ENCODE results near the gene ZNF268. TPM values are rescaled to one million over a fixed set of nuclear protein-coding genes. Genes with fewer than 3 reads are reported as not detected.
"Not testable (repeated sequence)": the region's sequence is repeated elsewhere in the genome, so short reads cannot be mapped to it uniquely, and the experiment has no call there.

Gene ZNF268
- polyA plus RNA-seq, 6 donors from 2014 or later, result 8.0 to 29.0 (median 18.8) TPM

DNA sequence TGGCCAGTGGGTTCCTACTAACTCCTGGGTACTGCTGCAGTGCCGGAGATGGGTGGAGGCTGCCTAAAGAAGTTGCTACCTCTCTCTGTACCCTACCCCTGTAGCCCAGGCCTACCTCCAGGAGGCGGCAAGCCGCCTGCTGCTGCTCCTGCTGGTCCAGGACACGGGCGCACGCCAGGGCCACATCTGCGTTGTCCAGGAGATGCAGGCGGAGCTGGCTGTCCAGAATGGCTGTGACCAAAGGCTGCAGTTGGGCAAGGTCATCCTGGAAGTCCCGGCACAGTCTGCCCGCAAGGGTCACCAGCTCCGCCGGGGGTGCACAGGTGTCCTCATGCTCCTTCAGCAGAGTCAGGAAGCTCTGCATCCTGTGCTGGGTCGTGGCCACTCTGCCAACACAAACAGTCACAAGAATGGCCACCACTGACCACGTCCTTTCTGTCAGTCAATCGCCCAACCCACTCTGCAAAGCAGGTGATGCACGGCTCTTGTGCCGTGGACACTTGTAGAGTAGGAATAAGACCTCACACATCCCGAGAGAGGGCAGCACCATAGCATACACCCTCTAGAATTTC lies 52.8 kb downstream of the ZNF268 start:
- ATAC-seq (ENCODE audit: low read depth in 2 of 2) (no peak), DNase-seq (no peak)
- peaks cover 0 to 10% (median 0%) of the 10 kb centered on the region in 3 donors for H3K27me3 Mint-ChIP-seq
- peaks cover 6 to 18% (median 15%) of the 10 kb centered on the region in 7 donors for H3K9me3 Mint-ChIP-seq
- peaks cover 0 to 4% (median 0%) of the 10 kb centered on the region in 3 donors for H3K4me1 Mint-ChIP-seq
- H3K4me3 Mint-ChIP-seq, result no peak overlapping the region
- H3K27ac Mint-ChIP-seq, result no peak overlapping the region
- H3K36me3 Mint-ChIP-seq, result peaks cover 0 to 19% of the 10 kb centered on the region in 2 donors

DNA sequence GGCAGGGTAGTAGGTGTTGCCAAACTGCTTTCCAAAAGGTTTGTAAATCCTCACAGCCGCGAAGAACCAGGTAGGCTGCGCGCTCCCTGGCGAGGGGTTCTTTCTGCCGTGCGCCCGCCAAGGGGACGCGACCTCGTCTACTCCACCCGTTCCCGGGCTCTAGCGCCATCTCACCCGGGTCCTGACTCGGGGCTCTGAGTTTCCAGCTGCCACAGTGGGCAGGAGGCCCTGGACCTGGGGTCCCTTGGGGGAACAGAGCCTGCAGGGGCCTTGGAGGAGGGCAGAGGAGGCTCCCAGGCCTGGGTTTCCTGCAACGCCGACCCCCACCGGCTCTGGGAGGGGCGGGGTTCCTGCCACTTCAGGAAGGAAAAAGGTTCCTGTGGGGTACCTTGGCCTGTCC lies 53.7 kb downstream of the ZNF268 start:
- no peak for ATAC-seq (ENCODE audit: low read depth in 2 of 2)
- peaks cover 0 to 4% (median 0%) of the 10 kb centered on the region in 3 donors for H3K4me1 Mint-ChIP-seq
- peaks cover 0 to 20% of the 10 kb centered on the region in 2 donors for H3K36me3 Mint-ChIP-seq
- H3K9me3 Mint-ChIP-seq, result peaks cover 5 to 24% (median 18%) of the 10 kb centered on the region in 7 donors
- no peak for DNase-seq
- no peak overlapping the region for H3K27ac Mint-ChIP-seq
- no peak overlapping the region for H3K4me3 Mint-ChIP-seq
- H3K27me3 Mint-ChIP-seq, result peaks cover 0 to 13% (median 6%) of the 10 kb centered on the region in 3 donors

GRCh38 chr12:133235401-133236112 lies 54.3 kb downstream of the ZNF268 start, which contains the start of gene ANHX:
TSS of gene ANHX (minus strand) at chr12:133235877. CDS start at chr12:133234356, 1,521 bp downstream.
- H3K36me3 Mint-ChIP-seq, result peaks cover 0 to 19% of the 10 kb centered on the region in 2 donors
- H3K9me3 Mint-ChIP-seq, result peaks cover 5 to 24% (median 17%) of the 10 kb centered on the region in 7 donors
- ATAC-seq (ENCODE audit: low read depth in 2 of 2) (no peak), DNase-seq (no peak)
- H3K27ac Mint-ChIP-seq, result no peak within 1 kb of the TSS
- H3K4me1 Mint-ChIP-seq, result peaks cover 0 to 4% (median 0%) of the 10 kb centered on the region in 3 donors
- H3K27me3 Mint-ChIP-seq, result peaks cover 0 to 9% (median 7%) of the 10 kb centered on the region in 3 donors
- no peak within 1 kb of the TSS for H3K4me3 Mint-ChIP-seq

DNA sequence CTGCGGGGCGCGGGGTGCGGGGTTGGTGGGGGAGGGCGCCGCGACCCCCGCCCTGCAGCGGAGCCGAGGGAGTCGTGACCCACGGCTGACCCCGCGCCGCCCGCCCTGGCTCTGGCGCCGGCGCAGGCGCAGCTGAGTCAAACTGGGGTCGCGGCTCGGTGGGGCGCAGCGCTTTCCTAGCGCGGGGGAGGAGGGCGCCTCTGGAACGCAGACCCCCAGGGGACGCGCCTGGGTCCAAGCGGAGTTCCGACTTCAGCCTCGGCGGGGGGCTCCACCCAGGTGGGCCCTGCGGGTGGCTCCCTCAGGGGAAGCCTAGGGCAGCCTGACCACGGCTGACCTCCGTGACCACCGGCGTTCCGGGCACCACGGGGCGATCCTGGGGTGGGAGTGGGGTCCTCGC lies 54.8 kb downstream of the ZNF268 start:
- Mint-ChIP-seq H3K4me1 (peaks cover 0 to 4% (median 0%) of the 10 kb centered on the region in 3 donors), H3K27ac (no peak overlapping the region), H3K36me3 (peaks cover 0 to 19% of the 10 kb centered on the region in 2 donors), H3K4me3 (no peak overlapping the region), H3K27me3 (peaks cover 0 to 15% (median 13%) of the 10 kb centered on the region in 3 donors), H3K9me3 (peaks cover 5 to 27% (median 18%) of the 10 kb centered on the region in 7 donors)
- ATAC-seq (ENCODE audit: low read depth in 2 of 2) (no peak), DNase-seq (no peak)

DNA sequence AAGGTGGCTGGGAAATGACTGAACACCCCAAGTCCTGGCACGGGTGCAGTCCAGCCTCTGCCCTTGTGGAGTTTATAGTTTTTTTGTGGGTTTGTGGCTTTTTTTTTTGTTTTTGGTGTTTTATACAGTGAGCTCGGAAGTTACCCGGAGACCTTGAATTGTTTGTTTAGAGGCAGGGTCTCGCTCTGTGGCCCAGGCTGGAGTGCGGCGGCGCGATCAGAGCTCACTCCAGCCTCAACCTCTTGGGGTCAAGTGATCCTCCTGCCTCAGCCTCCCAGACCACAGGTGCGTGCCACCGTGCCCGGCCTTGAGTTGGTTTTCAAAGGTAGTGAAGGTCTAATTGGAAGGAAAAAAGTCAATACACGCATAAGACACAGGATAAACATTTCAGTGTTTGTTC lies 55.3 kb downstream of the ZNF268 start:
- ATAC-seq (ENCODE audit: low read depth in 2 of 2), result no peak
- Mint-ChIP-seq H3K4me1 (peaks cover 0 to 4% (median 0%) of the 10 kb centered on the region in 3 donors), H3K9me3 (peaks cover 5 to 31% (median 18%) of the 10 kb centered on the region in 7 donors), H3K27me3 (peaks cover 3 to 19% (median 17%) of the 10 kb centered on the region in 3 donors), H3K36me3 (peaks cover 0 to 23% of the 10 kb centered on the region in 2 donors), H3K4me3 (no peak overlapping the region), H3K27ac (no peak overlapping the region)
- no peak for DNase-seq

- no peak for ATAC-seq (ENCODE audit: low read depth in 2 of 2)
- peaks cover 20 to 49% (median 36%) of the 10 kb centered on the region in 7 donors for H3K9me3 Mint-ChIP-seq
- H3K27ac Mint-ChIP-seq, result no peak overlapping the region
- H3K4me3 Mint-ChIP-seq, result no peak overlapping the region
- peaks cover 7 to 19% of the 10 kb centered on the region in 2 donors for H3K36me3 Mint-ChIP-seq
- H3K27me3 Mint-ChIP-seq, result peaks cover 4 to 6% (median 5%) of the 10 kb centered on the region in 3 donors
- DNase-seq, result no peak
- peaks cover 0 to 6% (median 6%) of the 10 kb centered on the region in 3 donors for H3K4me1 Mint-ChIP-seq
Observed at GRCh38 chr12:133251732-133252131, 70.4 kb downstream of the ZNF268 start.

DNA sequence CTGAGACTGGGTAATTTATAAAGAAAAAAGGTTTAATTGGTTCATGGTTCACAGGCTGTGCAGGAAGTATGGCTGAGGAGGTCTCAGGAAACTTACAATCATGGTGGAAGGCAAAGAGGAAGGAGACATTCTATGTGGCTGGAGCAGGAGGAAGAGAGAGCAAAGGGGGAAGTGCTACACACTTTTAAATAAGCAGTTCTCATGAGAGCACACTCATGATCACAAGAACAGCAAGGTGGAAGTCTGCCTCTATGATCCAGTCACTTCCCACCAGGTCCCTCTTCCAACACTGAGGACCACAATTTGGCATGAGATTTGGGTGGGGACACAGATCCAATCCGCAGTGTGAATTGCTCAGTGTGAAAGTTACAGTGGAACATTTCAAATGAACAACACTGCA lies 74.5 kb downstream of the ZNF268 start:
- Mint-ChIP-seq H3K9me3 (peaks cover 15 to 52% (median 28%) of the 10 kb centered on the region in 7 donors), H3K36me3 (peaks cover 7 to 19% of the 10 kb centered on the region in 2 donors)
- H3K4me3 Mint-ChIP-seq, H3K27me3 Mint-ChIP-seq, H3K4me1 Mint-ChIP-seq, DNase-seq, H3K27ac Mint-ChIP-seq: not testable (repeated sequence)
- ATAC-seq (ENCODE audit: low read depth in 2 of 2), result peak in 1 of 2 donors; percentile 21

- peaks cover 15 to 49% (median 23%) of the 10 kb centered on the region in 7 donors for H3K9me3 Mint-ChIP-seq
- ATAC-seq (ENCODE audit: low read depth in 2 of 2), result no peak
- H3K4me1 Mint-ChIP-seq, result peaks cover 0 to 6% (median 6%) of the 10 kb centered on the region in 3 donors
- H3K27ac Mint-ChIP-seq, result no peak overlapping the region
- no peak for DNase-seq
- H3K4me3 Mint-ChIP-seq, result no peak overlapping the region
- peaks cover 7 to 19% of the 10 kb centered on the region in 2 donors for H3K36me3 Mint-ChIP-seq
- peaks cover 4 to 6% (median 5%) of the 10 kb centered on the region in 3 donors for H3K27me3 Mint-ChIP-seq
Observed at GRCh38 chr12:133256321-133256720, 75.0 kb downstream of the ZNF268 start.

DNA sequence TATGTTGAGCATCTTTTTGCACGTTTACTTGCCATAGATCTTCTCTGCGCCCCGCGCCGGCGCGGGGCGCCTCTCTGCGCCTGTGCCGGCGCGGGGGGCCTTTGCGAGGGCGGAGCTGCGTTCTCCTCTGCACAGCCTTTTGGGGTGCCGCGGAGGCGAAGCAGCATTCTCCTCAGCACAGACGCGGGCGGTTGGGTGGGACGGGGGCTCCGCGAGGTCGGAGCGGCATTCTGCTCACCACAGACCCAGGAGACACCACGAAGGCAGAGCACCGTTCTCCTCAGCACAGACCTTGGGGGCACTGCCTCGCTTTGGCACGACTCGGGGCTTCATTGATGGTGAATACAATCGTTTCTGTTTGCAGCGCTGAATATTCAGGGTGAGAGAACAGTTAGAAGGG lies 82.9 kb downstream of the ZNF268 start:
- H3K27me3 Mint-ChIP-seq, result no peaks in the 10 kb centered on the region
- H3K9me3 Mint-ChIP-seq, result peaks cover 0 to 12% (median 6%) of the 10 kb centered on the region in 7 donors
- no peak overlapping the region for H3K27ac Mint-ChIP-seq
- ATAC-seq (ENCODE audit: low read depth in 2 of 2) (no peak), DNase-seq (no peak)
- no peak overlapping the region for H3K4me3 Mint-ChIP-seq
- no peaks in the 10 kb centered on the region for H3K36me3 Mint-ChIP-seq
- no peaks in the 10 kb centered on the region for H3K4me1 Mint-ChIP-seq

Other genes starting within 250 kb of the ZNF268 start
- gene ZNF605, start 225.2 kb upstream of the ZNF268 start, polyA plus RNA-seq (ENCODE audit: low read depth in 6 of 6), result 1 to 10 TPM in 5 of 6 donors, under 1 TPM in 1; 1.00 to 3.9 (median 2.1) TPM
- 10 to 100 TPM; 13.3 to 29.2 (median 17.9) TPM for gene ZNF26, start 195.1 kb upstream of the ZNF268 start, polyA plus RNA-seq (ENCODE audit: low read depth in 6 of 6)
- gene ZNF84, start 144.0 kb upstream of the ZNF268 start, polyA plus RNA-seq (ENCODE audit: low read depth in 6 of 6), result 10 to 100 TPM; 15.7 to 27.2 (median 20.7) TPM
- 10 to 100 TPM; 21.1 to 32.6 (median 28.3) TPM for gene ZNF140, start 100.6 kb upstream of the ZNF268 start, polyA plus RNA-seq (ENCODE audit: low read depth in 6 of 6)
- 1 to 10 TPM in 1 of 6 donors, under 1 TPM in 5; 0.18 to 1.5 (median 0.91) TPM for gene ZNF891, start 51.2 kb upstream of the ZNF268 start, polyA plus RNA-seq (ENCODE audit: low read depth in 6 of 6)
- gene ZNF10, start 50.9 kb upstream of the ZNF268 start, polyA plus RNA-seq (ENCODE audit: low read depth in 6 of 6), result 10 to 100 TPM in 5 of 6 donors, 1 to 10 TPM in 1; 8.3 to 25.5 (median 20.9) TPM
- not detected for gene ANHX, start 54.4 kb downstream of the ZNF268 start, polyA plus RNA-seq (ENCODE audit: low read depth in 6 of 6)